Nucleus accumbens (tissue), 56 donors: ENCODE results near the gene AK8.
A peak's percentile ranks its signal among the peaks of the same experiment; 100 is the strongest.

Source experiments
- DNase-seq, 56 donors: peaks; one replicate each; lab custom pipeline; 2025; lab: John Stamatoyannopoulos, UW

The AK8 gene

DNA sequence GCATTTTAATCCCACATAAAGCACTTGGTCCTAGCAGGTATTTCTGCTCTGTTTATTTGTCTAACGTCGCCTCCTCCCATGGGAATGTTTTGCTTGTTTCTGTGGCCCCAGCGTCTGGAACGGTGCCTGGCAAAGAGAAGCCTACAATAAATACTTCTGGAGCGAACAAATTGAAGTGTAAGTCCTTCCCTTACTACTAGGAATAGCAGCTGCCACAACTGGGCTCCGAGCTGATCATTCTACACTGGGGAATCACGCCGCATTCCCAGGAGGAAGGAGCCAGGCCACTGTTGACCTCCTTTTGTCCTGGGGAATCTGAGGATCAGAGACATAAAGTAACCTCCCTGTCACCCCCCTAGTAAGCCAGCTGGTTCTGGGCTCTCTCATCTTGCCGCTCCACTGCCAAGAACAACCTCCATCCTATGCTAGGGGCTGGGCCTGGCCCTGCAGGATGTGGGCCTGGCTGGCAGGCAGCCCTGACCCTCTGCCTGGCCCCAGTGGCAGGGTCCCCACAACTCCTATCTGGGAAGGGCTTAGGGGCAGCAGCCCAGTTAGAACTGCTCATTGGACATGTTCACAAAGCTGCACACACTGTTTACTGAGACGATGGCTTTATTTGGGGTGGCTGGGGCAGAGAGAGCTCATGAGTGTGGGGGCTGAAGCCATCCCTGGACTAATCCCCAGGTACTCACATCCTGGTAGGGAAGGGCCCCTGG lies 125.0 kb downstream of the AK8 start:
- DNase-seq = no peak

DNA sequence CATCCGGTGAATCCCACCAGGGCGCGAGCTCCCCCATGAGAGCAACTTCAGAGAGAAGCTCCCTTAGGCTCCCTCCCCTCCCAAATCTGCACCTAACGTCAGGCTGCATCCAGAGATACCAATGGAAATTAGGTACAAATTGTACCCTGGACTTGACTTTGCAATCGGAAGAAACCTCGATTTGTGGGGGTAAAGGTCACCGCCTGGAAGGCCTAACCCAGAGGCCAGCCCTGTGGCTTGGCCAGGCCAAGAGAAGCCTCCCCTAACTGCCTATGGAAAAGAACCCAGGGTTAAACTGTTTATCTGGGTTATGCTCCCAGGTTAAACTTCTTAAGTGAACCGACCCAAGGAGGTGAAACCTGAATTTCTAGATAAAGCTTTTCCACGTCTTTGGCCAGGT lies 127.4 kb downstream of the AK8 start:
- DNase-seq = no peak

DNA sequence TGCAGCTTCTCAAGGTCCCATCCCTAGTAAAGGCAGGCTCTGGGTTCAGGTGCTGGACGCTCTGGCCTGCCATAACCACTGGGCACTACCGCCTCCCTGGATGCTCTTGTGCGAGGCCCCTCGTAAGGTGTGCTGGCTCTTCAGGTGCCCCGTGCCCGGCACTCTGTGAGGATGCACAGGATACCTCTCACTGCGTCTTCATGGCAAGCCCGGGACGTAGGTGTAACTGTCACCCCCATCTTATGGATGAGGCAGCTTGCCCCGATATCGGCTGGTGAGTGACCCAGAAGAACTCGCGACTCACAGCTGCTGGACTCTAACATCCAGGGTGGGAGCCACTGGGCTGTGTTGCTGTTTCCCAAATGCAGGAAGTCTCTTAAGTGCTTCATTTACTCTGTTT lies 128.8 kb downstream of the AK8 start:
- no peak for DNase-seq

DNA sequence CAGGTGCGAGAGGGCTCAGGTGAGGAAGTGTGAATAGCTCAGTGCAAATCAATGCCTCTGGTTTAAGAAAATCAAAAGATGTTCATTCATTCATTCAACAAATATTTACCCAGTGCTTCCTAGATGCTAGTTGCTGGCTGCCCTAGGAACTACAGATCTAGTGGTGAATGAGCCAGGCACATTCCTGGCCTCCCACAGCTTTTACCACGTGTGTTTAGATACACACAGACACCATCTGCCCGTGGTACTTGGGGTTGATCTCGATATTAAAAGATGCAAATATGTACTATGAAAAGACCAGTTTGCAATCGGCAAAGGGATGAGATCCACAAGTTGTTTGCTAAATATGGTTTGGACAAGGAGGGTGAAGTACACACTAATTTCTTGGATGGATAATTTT lies 129.6 kb downstream of the AK8 start:
- DNase-seq = no peak

DNA sequence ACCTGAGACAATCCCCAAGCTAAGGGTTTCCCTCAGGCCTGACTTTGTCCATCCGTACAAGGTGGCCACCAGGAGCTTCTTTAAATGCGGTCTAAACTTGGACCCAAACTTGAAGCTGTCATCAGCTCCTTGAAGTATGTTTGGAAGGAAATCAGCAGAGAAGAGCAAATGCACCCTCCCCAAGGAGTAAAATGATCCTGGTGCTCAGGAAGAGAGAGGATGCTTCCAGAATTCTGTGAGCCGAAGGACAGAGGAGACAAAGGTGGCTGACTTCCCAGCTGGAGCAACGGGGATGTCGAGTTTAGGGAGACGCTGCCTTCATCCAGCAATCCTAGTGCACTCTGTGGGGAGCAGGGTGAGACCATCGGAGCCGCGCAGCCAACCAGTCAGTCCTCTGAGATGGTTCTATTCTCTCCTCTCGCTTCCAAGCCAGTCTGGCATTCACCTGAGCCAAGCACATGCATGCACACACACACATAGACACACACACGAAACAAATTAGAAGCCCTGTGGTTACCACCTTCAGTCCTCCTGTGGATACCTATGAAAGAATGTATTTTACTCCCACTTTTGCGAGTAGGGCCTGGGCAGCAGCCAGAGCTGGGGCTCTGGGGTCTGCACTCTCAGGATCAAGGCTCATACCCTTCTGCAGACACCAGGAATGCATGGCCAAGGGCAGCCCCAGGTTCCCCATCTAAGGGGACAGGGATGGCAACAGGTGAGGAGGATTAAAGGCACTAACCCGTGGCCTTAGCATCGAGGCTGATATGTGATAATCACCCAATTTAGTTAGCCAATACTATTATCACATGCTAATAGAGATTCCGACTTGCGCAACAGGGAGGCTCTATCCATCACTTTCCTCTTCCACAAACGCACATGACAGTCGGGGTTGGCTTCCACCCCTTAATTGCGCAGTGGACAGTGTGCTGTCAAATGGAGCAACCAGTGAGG lies 132.1 kb downstream of the AK8 start:
- no peak for DNase-seq

DNA sequence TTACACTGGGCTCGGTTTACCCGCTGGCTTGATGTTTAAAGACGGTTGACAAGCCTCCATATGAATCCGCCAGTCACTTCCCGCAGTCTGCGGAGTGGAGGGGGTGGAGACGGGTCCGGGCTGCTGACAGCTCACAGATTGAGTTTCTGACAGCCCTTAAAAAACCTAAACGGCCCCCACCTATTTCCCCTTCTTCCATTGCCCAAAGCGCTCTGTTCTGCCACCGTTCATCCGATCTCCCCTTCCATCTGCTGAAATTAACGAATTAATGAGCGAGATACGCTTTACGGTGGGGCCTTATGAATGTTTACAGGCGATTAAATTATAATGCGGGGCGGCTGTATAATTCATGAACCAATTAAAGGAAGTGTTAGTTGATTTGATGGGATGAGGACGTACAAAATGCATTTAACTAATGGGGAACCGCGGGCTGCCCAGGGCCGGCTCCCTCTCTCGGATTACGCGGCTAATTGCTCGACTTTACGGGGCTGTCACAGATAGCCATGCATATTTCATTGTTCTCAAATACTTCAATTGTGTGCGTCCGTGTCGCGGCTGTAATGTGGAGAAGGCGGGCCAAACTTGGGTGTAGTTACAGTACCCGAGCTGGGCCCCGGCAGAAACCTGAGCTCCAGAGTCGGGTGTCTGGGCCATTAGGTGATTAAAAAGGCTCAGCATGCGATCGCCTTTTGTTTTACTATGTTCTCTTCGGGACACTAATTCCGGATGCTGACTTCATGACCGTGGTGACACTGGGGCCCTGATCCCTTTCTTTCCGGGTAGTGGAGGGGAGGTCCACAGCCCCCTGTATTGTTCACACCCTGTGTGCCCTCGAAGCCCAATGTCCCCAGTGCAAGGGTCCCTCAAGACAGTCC lies 133.0 kb downstream of the AK8 start:
- DNase-seq = no peak

DNA sequence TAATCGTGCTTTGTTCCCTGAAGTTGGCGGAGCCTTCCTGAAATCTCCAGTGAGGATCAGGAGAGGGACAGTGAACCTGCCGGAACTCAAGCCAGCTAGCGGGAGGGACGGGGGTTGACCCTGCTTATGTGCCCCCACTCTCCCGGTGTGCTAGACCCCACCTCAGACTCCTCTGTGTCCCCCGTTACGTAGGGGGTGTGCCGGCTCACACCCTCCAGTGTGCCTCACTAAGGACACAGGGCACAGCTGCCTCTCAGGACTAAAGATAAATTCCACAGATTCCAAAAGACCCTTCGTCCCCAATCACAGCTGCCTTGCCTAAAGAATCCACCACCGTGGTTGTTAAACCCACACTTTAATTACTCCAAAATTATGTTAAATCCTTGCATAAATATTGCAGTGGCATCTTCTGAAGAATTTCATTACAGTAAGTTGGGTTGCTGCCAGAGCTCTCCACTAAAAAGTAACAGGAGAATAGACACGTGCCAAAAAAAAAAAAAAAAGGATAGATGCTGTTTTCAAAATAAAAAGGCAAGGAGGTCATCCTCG lies 134.1 kb downstream of the AK8 start:
- no peak for DNase-seq

DNA sequence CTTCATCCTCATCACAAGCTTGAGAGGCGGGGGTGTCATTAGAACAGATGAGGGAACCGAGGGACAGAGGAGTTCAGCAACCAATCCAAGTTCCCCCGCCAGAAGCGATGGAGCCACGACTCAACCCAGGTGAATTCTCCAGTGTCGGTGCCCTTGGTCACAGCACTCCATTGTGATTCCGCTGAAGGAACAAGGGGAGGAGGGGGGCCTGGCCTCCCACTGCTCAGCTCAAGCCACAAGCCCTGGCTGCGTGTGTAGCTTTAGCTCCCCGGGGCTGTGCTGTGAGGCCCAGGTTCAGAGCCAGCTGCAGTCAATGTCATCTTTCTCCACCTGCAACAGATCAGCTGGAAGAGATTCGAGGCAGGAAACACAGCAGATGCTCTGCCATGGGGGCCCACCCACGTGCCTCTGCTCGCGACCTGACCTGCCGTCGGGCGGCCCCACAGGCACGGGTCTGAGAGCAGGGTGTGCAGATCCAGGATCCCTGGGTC lies 135.2 kb downstream of the AK8 start:
- DNase-seq = no peak

DNA sequence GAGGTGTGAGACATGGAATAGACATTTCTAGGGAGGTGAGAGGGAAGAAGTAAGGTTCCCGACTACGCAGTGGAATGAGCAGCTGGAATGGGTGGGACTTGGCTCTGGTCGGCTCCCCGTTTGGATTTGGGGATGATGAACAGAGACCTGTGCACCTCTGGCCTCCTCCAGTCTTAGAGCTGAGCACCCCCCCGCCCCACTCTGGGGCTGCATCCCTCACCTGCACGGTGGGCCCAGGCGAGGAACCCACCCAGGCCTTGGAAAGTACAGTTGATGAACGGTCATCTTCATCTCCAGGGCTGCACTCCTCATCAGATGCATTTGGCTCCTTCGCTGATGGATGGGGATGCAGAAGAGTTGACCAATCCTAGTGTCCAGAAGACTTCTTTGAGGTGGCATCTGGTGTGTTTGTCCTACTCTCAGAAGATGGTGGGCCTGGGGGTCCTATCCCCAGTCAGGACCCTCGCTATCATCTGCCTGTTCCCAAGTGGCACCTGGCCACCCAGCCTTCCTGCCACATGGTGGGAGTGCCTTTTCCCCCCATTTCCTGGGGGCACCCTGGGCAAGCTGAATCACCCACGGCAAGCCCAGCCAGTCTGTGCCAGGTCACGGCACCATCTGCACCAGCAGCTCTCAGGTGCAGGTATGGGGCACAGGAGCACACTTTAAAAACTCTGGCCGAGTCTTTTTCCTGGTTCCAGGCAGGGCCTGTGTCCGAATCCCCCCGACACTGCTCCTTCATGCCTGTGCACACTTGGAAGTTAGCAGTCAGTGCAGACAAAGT lies 137.4 kb downstream of the AK8 start:
- DNase-seq = no peak

DNA sequence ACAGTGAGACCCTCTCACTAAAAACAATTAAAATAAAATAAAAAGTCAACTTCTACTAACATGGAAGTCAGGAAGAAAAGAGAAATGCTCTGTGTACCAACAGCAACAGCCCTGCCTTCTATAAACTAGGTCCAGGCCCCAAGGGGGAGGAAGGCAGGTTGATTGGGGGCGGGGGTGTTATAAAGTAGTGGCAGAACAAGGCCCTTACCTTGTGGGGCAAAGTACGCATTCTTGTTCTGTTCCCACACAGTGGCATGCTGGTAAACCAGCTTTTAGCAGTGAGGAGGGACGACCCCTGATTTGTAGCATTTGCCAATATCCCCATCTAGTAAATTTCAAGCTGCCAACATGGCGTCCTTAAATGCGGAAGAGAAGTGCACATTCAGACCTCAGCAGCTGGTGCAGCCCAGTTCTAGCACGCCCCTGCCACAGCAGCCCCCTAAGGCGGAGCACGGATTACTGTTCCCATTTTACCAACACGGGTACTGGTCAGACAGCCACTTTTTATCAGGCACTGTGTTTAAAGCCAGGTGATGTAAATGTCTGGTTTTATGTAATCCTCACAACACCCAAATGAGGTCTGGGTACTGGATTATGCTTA lies 138.3 kb downstream of the AK8 start:
- DNase-seq = no peak

DNA sequence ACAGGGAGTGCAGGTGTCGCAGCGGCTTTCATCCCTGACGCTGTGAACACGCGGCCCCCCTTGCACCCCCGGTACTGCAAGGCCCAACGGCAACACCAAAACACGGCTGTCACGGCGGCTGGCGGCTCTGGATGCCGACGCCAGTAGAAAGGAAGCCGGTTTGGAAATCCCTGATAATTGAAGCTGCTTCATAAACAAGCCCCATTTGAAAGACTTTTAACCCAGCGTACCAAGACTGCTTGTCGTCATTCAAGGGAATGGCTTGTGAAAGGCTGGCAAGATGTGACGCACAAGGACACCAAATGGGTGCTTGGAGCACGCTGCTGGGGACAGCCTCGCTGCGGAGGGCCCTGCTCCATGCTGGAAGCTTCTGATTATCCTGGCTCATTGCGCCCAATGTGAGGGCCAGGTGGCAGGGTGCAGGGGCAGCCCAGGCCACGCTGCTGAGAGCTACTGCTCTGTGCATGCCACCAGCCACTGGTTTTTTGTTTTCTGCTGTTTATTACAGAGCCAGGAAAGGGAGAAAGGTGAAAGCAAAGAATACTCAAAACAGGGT lies 144.7 kb downstream of the AK8 start:
- DNase-seq = peak in 12 of 56 donors; percentile 3 to 56 (median 15)

DNA sequence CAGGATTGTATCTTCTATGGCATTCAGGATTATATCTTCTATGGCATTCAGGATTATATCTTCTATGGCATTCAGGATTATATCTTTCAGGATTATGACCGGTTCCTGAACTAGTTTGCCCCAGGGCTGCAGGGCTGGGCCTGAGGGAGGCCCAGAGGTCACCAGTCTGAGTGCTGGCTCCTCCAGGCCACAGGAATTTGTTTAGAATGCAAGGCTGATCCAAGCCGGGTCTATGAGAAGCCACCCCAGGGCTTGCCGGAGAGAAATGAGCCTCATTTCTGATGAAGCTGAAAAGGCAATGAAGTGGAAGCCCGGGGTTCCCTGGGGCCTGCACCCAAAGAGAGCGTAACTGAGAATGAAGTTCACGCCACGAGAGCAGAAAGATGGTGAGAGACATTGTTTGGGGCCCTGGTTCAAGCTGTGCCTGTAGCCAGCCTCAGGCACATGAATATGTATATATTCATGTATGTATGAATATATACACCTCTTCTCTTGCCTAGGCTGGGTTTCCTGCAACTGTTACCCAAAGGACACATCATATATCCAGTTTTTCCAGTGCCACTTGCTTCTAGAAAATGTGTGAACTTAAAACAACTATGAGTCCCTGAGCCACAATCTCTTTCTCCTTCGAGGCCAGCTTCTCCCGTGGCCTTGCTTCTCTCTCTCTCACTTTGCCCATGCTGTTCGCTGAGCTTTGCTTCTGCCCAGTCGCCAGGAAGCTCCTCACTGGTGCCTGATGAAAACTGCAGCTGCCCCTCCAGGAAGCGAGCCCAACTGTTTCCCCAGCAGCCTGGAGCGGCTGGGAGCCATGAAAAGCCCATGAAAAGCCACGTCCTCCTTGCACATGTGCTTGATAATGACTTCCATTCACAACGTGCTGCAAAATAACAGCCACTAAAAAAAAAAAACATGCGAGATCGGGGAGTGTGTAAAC lies 145.5 kb downstream of the AK8 start:
- peak in 7 of 56 donors; percentile 3 to 48 (median 20) for DNase-seq

DNA sequence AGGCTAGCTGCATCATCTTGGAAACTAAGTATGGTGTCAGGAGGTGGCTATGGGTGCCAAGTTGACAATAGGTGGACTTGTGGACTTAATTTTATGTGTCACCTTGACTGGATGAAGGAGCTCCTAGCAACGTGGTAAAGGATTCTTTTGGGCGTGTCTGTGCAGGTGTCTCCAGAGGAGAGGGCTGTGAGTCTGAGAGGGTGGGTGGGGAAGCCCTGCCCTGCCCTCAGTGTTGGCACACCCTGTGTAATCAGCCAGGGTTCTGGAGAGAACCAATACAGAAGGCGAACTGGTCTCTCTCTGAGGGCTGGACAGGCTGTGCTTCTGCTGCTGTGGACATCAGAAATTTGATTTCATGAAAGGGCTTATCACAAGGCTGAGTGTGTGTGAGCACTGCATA lies 146.9 kb downstream of the AK8 start:
- DNase-seq = no peak

DNA sequence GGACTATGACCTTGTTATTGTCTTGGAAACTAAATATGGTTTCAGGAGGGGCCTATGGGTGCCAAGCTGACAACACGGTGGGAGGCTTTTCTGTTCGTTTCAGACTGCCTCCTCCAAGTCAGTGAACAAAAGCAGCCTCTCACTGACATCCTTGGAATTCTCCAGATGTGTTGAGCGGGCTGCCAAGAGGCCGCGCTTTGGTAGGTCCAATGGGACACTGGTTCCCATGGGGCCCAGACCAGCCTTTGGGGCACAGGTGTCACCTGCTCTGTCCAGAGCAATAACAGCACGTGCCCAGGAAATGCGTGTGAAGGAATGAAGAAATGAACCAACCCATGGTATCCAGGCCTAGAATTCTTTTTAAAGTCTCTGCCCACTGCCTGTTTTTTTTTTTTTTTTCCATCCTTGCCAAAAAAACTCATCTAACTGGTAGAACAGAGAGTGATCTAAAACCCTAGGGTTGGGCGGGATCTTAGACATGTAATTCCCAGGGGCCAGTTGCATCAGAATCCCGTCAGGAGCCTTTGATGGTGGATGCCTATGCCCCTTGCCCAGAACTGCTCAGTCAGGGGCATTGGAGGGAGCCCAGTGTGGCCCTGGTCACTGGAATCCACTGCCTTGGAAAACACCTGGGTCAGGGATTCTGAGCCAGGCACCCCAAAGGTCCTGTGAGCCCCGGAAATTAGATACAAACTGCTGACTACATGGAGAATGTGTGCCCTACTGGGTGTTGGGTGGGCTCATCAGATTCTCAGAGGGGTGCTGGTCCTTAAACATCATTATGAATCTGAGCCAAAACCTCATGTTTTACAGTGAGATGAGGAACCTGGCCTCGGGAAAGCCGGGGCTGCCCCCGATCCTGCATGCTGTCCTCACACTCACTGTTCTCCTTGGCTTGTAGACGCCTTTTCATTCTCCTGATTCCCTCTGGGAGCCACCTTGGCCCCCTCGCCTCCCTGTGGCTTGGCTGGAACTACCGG lies 147.7 kb downstream of the AK8 start:
- DNase-seq = peak in 1 of 56 donors; percentile 2

DNA sequence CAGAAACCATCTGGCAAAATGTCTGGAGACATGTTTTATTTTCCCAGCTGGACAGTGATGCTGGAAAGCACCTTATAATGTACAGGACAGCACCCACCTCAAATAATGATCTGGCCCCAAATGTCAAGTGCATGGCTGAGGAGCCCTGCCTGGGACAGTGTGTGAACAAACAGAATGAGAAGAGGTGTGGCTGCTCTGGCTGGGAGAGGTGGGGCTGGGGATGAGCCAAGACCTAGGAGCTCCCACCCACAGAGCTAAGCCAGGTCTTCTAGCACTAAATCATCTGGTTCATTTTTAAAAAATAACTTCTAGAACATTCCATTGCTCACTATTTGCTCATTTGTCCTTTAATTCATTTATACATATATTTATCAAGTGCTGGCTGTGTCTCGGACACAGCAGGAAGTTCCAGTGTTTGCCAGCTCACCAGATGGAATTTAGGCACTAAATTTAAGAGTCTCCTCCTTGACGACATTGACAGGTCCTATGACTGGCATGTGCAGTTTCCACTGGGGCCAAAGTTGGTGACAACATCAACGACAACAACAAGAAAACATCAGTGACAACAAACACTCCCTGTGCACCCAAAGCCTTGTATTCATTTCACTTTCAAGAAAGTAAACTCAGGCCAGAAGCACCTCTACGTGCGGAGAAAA lies 148.7 kb downstream of the AK8 start:
- DNase-seq = no peak

DNA sequence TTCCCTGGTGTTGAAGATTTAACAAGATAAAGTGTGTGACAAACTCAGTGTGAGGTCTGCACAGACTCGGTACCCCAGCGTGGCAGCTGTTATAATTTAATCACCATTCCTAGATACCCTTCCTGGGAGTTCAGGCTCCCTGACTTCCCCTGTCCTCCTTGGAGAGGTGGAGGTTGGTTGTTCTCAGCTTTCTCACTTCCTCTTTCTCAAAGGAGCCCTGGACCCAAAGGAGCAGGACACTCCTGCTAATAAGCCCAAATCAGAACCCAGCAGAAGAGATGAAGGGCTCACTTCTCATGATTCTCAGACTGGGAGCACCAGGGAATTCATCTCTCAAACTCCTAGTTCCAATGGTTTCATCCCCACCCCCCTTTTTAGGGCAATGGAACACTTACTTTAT lies 149.6 kb downstream of the AK8 start:
- no peak for DNase-seq
